Measurements from ENCODE around the gene C14orf180. TPM values are rescaled to one million over a fixed set of nuclear protein-coding genes. Genes with fewer than 3 reads are reported as not detected.

Gene C14orf180
- polyA plus RNA-seq, 1 donor (not counting 4 experiments of a cell fraction or from before 2014, with no cell fraction given) = not detected

DNA sequence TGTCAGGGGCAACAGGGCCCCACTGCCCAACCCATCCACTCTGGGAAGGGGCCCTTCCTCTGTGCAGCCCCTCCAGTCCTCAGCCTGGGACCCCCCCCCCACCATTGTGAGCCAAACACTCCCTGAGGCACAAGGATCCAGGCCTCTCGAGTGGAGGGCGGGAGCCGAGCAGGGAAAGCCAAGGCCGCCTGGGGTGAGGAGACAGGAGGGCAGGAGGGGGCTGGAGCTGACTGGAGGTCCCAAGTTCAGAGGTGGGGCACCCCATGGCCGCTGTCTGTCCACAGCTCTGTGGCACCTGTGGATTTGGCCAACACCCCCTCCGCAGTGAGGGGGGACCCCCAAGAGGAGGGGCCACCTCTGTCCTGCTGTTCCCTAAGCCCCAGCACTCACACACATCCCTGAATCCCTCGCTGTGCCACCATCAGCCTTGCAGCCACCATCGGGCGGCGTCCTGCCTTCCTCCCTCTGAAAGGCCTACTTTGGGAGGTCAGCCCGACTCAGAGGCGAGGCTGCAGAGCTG lies 25.4 kb upstream of the C14orf180 start:
- no peaks in the 10 kb centered on the region for H4K20me1 ChIP-seq (ENCODE audit: control insufficient read depth, extremely low read depth, insufficient read depth, low read length)
- no peaks in the 10 kb centered on the region for H3K27me3 ChIP-seq (ENCODE audit: control insufficient read depth, extremely low read depth, insufficient read depth, low read length)
- H3K9me1 ChIP-seq (ENCODE audit: control insufficient read depth, extremely low read depth, insufficient read depth, low read length) = no peaks in the 10 kb centered on the region
- no peak overlapping the region for H2AFZ ChIP-seq (ENCODE audit: control insufficient read depth, low read length)
- H3K36me3 ChIP-seq (ENCODE audit: control insufficient read depth in 2 of 2, extremely low read depth in 1 of 2, insufficient read depth in 2 of 2, low read length in 2 of 2) = no peaks in the 10 kb centered on the region
- no peak overlapping the region for H3K27ac ChIP-seq (ENCODE audit: control insufficient read depth, insufficient read depth, low read length)
- H3K4me3 ChIP-seq (ENCODE audit: control insufficient read depth in 2 of 3, extremely low read depth in 1 of 3, insufficient read depth in 2 of 3, low read depth in 1 of 3, low read length in 3 of 3) = no peak overlapping the region
- H3K4me1 ChIP-seq (ENCODE audit: control insufficient read depth, extremely low read depth, insufficient read depth, low read length) = no peaks in the 10 kb centered on the region
- no peak for FAIRE-seq
- DNase-seq (ENCODE audit: low read depth, low spot score) = no peak
- H3K9me3 ChIP-seq (ENCODE audit: control insufficient read depth, low read depth, low read length) = no peaks in the 10 kb centered on the region
- no peak overlapping the region for H3K4me2 ChIP-seq (ENCODE audit: control insufficient read depth, extremely low read depth, insufficient read depth, low read depth, low read length)
- dilution Hi-C loops (cut with MboI; ENCODE audit: extremely low pct_ligation_motif_present, low sequenced_read_pairs) = no loop called here
- TF ChIP-seq, protein P1, sequence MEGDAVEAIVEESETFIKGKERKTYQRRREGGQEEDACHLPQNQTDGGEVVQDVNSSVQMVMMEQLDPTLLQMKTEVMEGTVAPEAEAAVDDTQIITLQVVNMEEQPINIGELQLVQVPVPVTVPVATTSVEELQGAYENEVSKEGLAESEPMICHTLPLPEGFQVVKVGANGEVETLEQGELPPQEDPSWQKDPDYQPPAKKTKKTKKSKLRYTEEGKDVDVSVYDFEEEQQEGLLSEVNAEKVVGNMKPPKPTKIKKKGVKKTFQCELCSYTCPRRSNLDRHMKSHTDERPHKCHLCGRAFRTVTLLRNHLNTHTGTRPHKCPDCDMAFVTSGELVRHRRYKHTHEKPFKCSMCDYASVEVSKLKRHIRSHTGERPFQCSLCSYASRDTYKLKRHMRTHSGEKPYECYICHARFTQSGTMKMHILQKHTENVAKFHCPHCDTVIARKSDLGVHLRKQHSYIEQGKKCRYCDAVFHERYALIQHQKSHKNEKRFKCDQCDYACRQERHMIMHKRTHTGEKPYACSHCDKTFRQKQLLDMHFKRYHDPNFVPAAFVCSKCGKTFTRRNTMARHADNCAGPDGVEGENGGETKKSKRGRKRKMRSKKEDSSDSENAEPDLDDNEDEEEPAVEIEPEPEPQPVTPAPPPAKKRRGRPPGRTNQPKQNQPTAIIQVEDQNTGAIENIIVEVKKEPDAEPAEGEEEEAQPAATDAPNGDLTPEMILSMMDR (optimal IDR thresholded peaks at IDR 0.05 in 1 of 3, IDR thresholded peaks at IDR 0.05 in 1 of 3, conservative IDR thresholded peaks at IDR 0.05 in 1 of 3; ENCODE audit: extremely low read depth in 1 of 3, insufficient read depth in 2 of 3, low read length in 3 of 3) = no peak
- no peak for TF ChIP-seq EZH2 (IDR thresholded peaks at IDR 0.05; ENCODE audit: low read length)
- H3K9ac ChIP-seq (ENCODE audit: control insufficient read depth, extremely low read depth, insufficient read depth, low read length) = no peak overlapping the region
- H3K79me2 ChIP-seq (ENCODE audit: control insufficient read depth, insufficient read depth, low read length) = no peaks in the 10 kb centered on the region

DNA sequence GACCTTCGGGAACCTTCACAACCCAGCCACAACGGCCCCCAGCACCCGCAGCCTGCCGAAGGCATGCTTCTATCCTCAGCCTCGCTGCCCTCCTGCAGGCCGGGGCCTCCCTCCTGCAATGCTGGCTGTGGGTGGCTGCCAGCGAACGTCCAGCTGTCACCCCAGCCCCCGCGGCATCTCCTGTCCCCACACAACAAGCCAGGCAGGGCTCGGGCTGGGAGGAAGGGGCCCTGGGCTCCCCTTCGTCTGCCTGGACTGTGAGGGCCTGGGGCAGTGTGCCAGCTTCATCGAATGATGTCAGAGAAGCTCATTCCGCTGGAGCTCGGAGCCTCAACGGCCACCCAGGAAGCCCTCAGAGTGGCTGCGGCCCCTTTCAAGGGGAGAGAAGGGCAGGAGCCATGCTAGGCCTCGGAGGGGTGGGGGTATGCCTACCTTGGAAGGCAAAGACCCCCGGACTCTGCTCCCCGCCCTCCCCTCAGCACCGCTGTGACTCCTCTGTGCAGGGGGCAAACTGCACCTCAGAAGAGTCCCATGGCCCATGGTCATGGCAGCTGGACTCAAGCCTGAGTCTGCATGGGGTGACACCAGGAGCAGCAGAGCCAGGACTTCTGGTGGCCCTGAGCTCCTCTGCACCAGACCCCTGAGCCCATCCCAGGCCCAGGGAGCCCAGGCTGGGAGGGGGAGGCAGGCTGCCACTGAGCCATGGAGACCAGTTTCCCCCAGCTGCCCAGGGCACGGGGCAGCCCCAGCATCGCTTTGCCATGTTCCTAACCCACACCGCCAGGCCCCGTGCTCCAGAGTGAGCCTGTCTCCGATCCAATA lies 24.7 kb upstream of the C14orf180 start:
- Histone ChIP-seq H3K9me3 (ENCODE audit: control insufficient read depth, low read depth, low read length) (no peaks in the 10 kb centered on the region), H3K4me1 (ENCODE audit: control insufficient read depth, extremely low read depth, insufficient read depth, low read length) (no peaks in the 10 kb centered on the region), H3K27ac (ENCODE audit: control insufficient read depth, insufficient read depth, low read length) (no peak overlapping the region), H2AFZ (ENCODE audit: control insufficient read depth, low read length) (no peak overlapping the region), H3K4me3 (ENCODE audit: control insufficient read depth in 2 of 3, extremely low read depth in 1 of 3, insufficient read depth in 2 of 3, low read depth in 1 of 3, low read length in 3 of 3) (no peak overlapping the region), H3K36me3 (ENCODE audit: control insufficient read depth in 2 of 2, extremely low read depth in 1 of 2, insufficient read depth in 2 of 2, low read length in 2 of 2) (no peaks in the 10 kb centered on the region), H3K4me2 (ENCODE audit: control insufficient read depth, extremely low read depth, insufficient read depth, low read depth, low read length) (no peak overlapping the region), H3K27me3 (ENCODE audit: control insufficient read depth, extremely low read depth, insufficient read depth, low read length) (peaks cover 6% of the 10 kb centered on the region), H3K9ac (ENCODE audit: control insufficient read depth, extremely low read depth, insufficient read depth, low read length) (no peak overlapping the region), H4K20me1 (ENCODE audit: control insufficient read depth, extremely low read depth, insufficient read depth, low read length) (no peaks in the 10 kb centered on the region), H3K9me1 (ENCODE audit: control insufficient read depth, extremely low read depth, insufficient read depth, low read length) (no peaks in the 10 kb centered on the region), H3K79me2 (ENCODE audit: control insufficient read depth, insufficient read depth, low read length) (no peaks in the 10 kb centered on the region)
- DNase-seq (ENCODE audit: low read depth, low spot score) (no peak), FAIRE-seq (no peak)
- TF ChIP-seq, protein P1 (optimal IDR thresholded peaks at IDR 0.05 in 1 of 3, IDR thresholded peaks at IDR 0.05 in 1 of 3, conservative IDR thresholded peaks at IDR 0.05 in 1 of 3; ENCODE audit: extremely low read depth in 1 of 3, insufficient read depth in 2 of 3, low read length in 3 of 3) = no peak
- TF ChIP-seq EZH2 (IDR thresholded peaks at IDR 0.05; ENCODE audit: low read length) = no peak
- dilution Hi-C loops (cut with MboI; ENCODE audit: extremely low pct_ligation_motif_present, low sequenced_read_pairs) = no loop called here
